SK-N-SH treated with all-trans-retinoic acid at 6 μM for 48 hours (cell line): Measurements from ENCODE around the gene RND2.

Experiments used
- ATAC-seq: fragments of 200-7000 bp; cut with Tn5 transposase; 3 replicates; pipeline ENCODE4 v1.9.1; 2020; ENCODE audit warnings: mild to moderate bottlenecking, moderate library complexity
- ARNTL ChIP-seq: fragments of 450-650 bp; formaldehyde crosslinking; IDR thresholded peaks from 2 replicates; pipeline ENCODE4 v1.5.0; 2020; ENCODE audit warnings: low read depth, mild to moderate bottlenecking, moderate library complexity, borderline replicate concordance
- BACH2 ChIP-seq: fragments of 250-450 bp; sonication (Bioruptor Pico); IDR thresholded peaks from 2 replicates; pipeline ENCODE4 v1.9.0; 2021; ENCODE audit warnings: mild to moderate bottlenecking, borderline replicate concordance
- ESRRG ChIP-seq: fragments of 250-450 bp; sonication (Bioruptor Pico); IDR thresholded peaks from 2 replicates; pipeline ENCODE4 v1.6.1; 2021; ENCODE audit warnings: mild to moderate bottlenecking
- GLIS3 ChIP-seq: fragments of 250-450 bp; sonication (Bioruptor Pico); IDR thresholded peaks from 2 replicates; pipeline ENCODE4 v1.5.0; 2020; ENCODE audit warnings: mild to moderate bottlenecking, moderate library complexity
- ISL1 ChIP-seq: fragments of 250-450 bp; sonication (Bioruptor Pico); IDR thresholded peaks from 2 replicates; pipeline ENCODE4 v2.1.2; 2022; ENCODE audit warnings: mild to moderate bottlenecking, moderate library complexity
- PPARA ChIP-seq: fragments of 250-450 bp; sonication (Bioruptor Pico); IDR thresholded peaks from 2 replicates; pipeline ENCODE4 v1.5.0; 2020; ENCODE audit warnings: mild to moderate bottlenecking, borderline replicate concordance
- RARB ChIP-seq: fragments of 250-450 bp; sonication (Bioruptor Pico); IDR thresholded peaks from 2 replicates; pipeline ENCODE4 v1.8.0; 2021; ENCODE audit warnings: mild to moderate bottlenecking, moderate library complexity
- SNAI2 ChIP-seq: fragments of 250-450 bp; sonication (Bioruptor Pico); IDR thresholded peaks from 2 replicates; pipeline ENCODE4 v1.5.0; 2020; ENCODE audit warnings: mild to moderate bottlenecking, moderate library complexity
- TCF4 ChIP-seq: fragments of 250-450 bp; sonication (Bioruptor Pico); IDR thresholded peaks from 2 replicates; pipeline ENCODE4 v1.8.0; 2021; ENCODE audit warnings: mild to moderate bottlenecking, moderate library complexity, borderline replicate concordance
- ZC3H10 ChIP-seq: fragments of 250-450 bp; sonication (Bioruptor Pico); IDR thresholded peaks from 2 replicates; pipeline ENCODE4 v1.5.1; 2021; ENCODE audit warnings: mild to moderate bottlenecking, moderate library complexity
- ZFP3 ChIP-seq: fragments of 250-450 bp; sonication (Bioruptor Pico); IDR thresholded peaks from 2 replicates; pipeline ENCODE4 v1.5.0; 2020; ENCODE audit warnings: mild to moderate bottlenecking, moderate library complexity
- ZFP30 ChIP-seq: fragments of 450-650 bp; formaldehyde crosslinking; IDR thresholded peaks from 2 replicates; pipeline ENCODE4 v1.5.0; 2022; ENCODE audit warnings: mild to moderate bottlenecking, moderate library complexity
- ZNF565 ChIP-seq: fragments of 450-650 bp; formaldehyde crosslinking; conservative IDR thresholded peaks from 2 replicates; pipeline ENCODE4 v1.5.0; 2020; ENCODE audit warnings: low read depth, mild to moderate bottlenecking, moderate library complexity
- ZNF70 ChIP-seq: fragments of 450-650 bp; formaldehyde crosslinking; IDR thresholded peaks from 2 replicates; pipeline ENCODE4 v1.5.0; 2020; ENCODE audit warnings: mild to moderate bottlenecking, moderate library complexity
- TF ChIP-seq, protein P1 (sequence below): fragments of 250-450 bp; sonication (Bioruptor Pico); IDR thresholded peaks from 2 replicates; pipeline ENCODE4 v1.8.0; 2020; ENCODE audit warnings: mild to moderate bottlenecking, moderate library complexity, borderline replicate concordance
- TF ChIP-seq, protein P2 (sequence below): fragments of 250-450 bp; sonication (Bioruptor Pico); IDR thresholded peaks from 2 replicates; pipeline ENCODE4 v1.5.0; 2020; ENCODE audit warnings: mild to moderate bottlenecking, moderate library complexity
- TF ChIP-seq, protein P3 (sequence below): fragments of 250-450 bp; sonication (Bioruptor Pico); IDR thresholded peaks from 2 replicates; pipeline ENCODE4 v1.5.1; 2020; ENCODE audit warnings: low read depth, mild to moderate bottlenecking, moderate library complexity
- TF ChIP-seq, protein P4 (sequence below): fragments of 250-450 bp; sonication (Bioruptor Pico); IDR thresholded peaks from 2 replicates; pipeline ENCODE4 v1.5.1; 2021; ENCODE audit warnings: mild to moderate bottlenecking, moderate library complexity

Gene RND2

DNA sequence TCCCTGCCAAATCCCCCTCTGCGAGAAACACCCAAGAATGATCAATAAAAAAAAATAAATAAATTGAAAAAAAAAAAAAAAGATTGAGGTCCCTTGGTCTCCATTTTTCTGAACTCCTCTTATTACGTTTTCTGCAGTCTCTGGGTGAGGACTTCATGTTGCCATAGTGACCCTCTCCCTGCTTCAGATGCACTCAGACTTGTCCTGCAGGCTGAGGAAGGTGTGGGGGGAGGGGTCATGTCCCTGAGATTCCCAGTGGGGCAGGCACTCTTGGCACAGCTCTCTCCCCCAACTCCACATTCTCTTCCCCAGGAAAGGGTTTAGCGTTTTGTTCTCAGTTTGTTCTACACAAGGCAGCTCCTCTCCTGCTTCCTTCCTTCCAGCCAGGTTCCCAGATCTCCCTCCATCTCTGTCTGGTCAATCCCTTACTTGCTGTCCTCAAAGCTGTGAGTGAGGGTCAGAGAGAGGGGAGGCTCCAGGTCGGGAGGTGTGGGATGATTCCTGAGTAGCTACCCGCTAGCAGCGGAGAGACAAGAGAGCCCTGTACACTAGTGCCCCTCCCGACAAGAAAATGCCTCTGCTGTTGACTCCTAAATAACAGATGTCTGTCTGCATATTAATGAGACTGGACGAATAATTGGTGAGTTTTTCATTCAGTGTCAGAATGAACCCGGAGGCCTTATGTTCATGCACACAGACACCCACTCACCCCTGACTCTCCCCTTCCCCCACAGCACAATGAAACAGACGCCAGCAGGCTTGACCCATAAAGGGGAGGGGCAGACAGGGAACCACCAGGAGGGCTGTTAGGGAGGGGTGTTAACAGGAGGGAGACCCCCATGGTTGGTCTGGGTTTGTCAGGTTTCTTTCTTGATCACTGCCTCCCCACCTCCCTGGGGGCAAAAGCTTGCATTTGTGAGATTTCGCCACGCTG lies 9.2 kb downstream of the RND2 start:
- TF ChIP-seq ESRRG (CRISPR knock-in tag), result no peak
- TF ChIP-seq ZNF565, result no peak
- TF ChIP-seq, protein P1, sequence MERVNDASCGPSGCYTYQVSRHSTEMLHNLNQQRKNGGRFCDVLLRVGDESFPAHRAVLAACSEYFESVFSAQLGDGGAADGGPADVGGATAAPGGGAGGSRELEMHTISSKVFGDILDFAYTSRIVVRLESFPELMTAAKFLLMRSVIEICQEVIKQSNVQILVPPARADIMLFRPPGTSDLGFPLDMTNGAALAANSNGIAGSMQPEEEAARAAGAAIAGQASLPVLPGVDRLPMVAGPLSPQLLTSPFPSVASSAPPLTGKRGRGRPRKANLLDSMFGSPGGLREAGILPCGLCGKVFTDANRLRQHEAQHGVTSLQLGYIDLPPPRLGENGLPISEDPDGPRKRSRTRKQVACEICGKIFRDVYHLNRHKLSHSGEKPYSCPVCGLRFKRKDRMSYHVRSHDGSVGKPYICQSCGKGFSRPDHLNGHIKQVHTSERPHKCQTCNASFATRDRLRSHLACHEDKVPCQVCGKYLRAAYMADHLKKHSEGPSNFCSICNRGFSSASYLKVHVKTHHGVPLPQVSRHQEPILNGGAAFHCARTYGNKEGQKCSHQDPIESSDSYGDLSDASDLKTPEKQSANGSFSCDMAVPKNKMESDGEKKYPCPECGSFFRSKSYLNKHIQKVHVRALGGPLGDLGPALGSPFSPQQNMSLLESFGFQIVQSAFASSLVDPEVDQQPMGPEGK, result no peak
- TF ChIP-seq TCF4, result no peak
- TF ChIP-seq ZFP30, result no peak
- TF ChIP-seq, protein P2, sequence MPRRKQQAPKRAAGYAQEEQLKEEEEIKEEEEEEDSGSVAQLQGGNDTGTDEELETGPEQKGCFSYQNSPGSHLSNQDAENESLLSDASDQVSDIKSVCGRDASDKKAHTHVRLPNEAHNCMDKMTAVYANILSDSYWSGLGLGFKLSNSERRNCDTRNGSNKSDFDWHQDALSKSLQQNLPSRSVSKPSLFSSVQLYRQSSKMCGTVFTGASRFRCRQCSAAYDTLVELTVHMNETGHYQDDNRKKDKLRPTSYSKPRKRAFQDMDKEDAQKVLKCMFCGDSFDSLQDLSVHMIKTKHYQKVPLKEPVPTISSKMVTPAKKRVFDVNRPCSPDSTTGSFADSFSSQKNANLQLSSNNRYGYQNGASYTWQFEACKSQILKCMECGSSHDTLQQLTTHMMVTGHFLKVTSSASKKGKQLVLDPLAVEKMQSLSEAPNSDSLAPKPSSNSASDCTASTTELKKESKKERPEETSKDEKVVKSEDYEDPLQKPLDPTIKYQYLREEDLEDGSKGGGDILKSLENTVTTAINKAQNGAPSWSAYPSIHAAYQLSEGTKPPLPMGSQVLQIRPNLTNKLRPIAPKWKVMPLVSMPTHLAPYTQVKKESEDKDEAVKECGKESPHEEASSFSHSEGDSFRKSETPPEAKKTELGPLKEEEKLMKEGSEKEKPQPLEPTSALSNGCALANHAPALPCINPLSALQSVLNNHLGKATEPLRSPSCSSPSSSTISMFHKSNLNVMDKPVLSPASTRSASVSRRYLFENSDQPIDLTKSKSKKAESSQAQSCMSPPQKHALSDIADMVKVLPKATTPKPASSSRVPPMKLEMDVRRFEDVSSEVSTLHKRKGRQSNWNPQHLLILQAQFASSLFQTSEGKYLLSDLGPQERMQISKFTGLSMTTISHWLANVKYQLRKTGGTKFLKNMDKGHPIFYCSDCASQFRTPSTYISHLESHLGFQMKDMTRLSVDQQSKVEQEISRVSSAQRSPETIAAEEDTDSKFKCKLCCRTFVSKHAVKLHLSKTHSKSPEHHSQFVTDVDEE (CRISPR knock-in tag), result no peak
- TF ChIP-seq GLIS3, result no peak
- TF ChIP-seq, protein P3, sequence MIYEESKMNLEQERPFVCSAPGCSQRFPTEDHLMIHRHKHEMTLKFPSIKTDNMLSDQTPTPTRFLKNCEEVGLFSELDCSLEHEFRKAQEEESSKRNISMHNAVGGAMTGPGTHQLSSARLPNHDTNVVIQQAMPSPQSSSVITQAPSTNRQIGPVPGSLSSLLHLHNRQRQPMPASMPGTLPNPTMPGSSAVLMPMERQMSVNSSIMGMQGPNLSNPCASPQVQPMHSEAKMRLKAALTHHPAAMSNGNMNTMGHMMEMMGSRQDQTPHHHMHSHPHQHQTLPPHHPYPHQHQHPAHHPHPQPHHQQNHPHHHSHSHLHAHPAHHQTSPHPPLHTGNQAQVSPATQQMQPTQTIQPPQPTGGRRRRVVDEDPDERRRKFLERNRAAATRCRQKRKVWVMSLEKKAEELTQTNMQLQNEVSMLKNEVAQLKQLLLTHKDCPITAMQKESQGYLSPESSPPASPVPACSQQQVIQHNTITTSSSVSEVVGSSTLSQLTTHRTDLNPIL (CRISPR knock-in tag), result no peak
- no peak for TF ChIP-seq SNAI2
- peak; percentile 41; the same call in 2 of the 3 replicates for ATAC-seq

DNA sequence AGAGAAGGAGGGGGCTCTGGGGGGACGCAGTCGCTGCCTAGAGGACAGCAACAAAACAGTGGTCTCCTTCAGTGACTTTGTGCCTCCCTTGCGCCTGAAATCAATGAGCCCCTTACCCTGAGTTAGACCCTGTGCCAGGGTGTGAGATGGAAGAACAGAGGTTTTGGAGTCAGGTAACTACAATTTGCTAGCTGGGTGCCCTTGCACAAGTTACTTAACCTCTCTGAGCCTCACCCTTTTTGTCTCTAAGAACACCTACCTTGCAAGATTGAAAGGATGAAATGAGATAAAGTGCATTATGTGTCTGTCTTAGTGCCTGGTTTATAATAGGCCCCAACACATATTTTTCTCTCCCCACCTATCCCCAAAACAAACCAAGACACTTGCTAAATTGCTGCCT lies 9.9 kb downstream of the RND2 start:
- no peak for ATAC-seq
- TF ChIP-seq ISL1 (CRISPR knock-in tag), result no peak
- TF ChIP-seq, protein P1, result no peak
- no peak for TF ChIP-seq BACH2 (CRISPR knock-in tag)
- no peak for TF ChIP-seq GLIS3
- TF ChIP-seq ZFP30, result no peak
- no peak for TF ChIP-seq PPARA
- TF ChIP-seq, protein P4, sequence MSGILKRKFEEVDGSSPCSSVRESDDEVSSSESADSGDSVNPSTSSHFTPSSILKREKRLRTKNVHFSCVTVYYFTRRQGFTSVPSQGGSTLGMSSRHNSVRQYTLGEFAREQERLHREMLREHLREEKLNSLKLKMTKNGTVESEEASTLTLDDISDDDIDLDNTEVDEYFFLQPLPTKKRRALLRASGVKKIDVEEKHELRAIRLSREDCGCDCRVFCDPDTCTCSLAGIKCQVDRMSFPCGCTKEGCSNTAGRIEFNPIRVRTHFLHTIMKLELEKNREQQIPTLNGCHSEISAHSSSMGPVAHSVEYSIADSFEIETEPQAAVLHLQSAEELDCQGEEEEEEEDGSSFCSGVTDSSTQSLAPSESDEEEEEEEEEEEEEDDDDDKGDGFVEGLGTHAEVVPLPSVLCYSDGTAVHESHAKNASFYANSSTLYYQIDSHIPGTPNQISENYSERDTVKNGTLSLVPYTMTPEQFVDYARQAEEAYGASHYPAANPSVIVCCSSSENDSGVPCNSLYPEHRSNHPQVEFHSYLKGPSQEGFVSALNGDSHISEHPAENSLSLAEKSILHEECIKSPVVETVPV (CRISPR knock-in tag), result no peak
- no peak for TF ChIP-seq ZFP3
- TF ChIP-seq SNAI2, result no peak
- TF ChIP-seq, protein P2 (CRISPR knock-in tag), result no peak
- no peak for TF ChIP-seq ZC3H10
- TF ChIP-seq ZNF565, result no peak
- no peak for TF ChIP-seq TCF4
- TF ChIP-seq ESRRG (CRISPR knock-in tag), result no peak
- no peak for TF ChIP-seq ZNF70 (CRISPR knock-in tag)

DNA sequence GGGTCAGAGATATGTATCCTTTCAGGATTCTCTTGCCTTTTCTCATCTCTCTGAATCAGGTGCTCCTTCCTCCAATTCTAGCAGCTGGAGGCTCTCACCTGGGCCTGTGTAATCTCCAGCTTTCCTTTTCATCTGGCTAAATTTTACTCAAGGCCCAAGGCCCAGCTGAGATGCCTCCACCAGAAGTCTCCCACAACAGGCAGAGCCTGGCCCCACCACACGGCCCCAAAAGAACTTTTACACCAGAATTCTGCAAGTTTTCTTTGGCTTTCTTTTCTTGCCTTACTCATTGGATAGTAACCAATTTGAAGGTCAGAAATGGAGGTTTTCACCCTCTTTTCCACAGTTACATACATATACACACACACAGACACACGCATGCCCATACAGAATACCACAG lies 14.6 kb downstream of the RND2 start:
- ATAC-seq, result no peak
- no peak for TF ChIP-seq ZC3H10
- TF ChIP-seq, protein P3 (CRISPR knock-in tag), result no peak
- TF ChIP-seq, protein P4 (CRISPR knock-in tag), result no peak
- TF ChIP-seq ZFP30, result no peak
- TF ChIP-seq TCF4, result no peak
- no peak for TF ChIP-seq ARNTL (CRISPR knock-in tag)
- TF ChIP-seq ZNF70 (CRISPR knock-in tag), result no peak
- no peak for TF ChIP-seq SNAI2
- no peak for TF ChIP-seq RARB (CRISPR knock-in tag)
- TF ChIP-seq ZNF565, result no peak
- TF ChIP-seq ISL1 (CRISPR knock-in tag), result no peak
